Adrenal gland (tissue), 12 donors: Measurements from ENCODE around the gene DEFB131B. TPM values are rescaled to one million over a fixed set of nuclear protein-coding genes. Genes with fewer than 3 reads are reported as not detected.

Experiments used
- DNase-seq, 7 donors: peaks; one replicate each; pipeline ENCODE4 v3.0.0-alpha.2; 2019 to 2020
- H3K27ac ChIP-seq, 5 donors: fragments of 200-600 bp; sonication (generic) in 4 of 5; 1 replicate in 3 of 5; 2 replicates in 2 of 5; pipeline versions ENCODE4 v1.5.1 to v1.8.0; 2016 to 2020; ENCODE audit warnings: mild to moderate bottlenecking in 1 of 5
- H3K27me3 ChIP-seq: fragments of 200-600 bp; 2 replicates; pipeline ENCODE4 v1.8.0; 2021
- H3K36me3 ChIP-seq, 2 donors: fragments of 200-600 bp; replicated peaks in 1 of 2; 1 replicate in 1 of 2; 2 replicates in 1 of 2; pipeline versions ENCODE4 v1.5.1 to v1.8.0; 2018 to 2022
- H3K4me1 ChIP-seq, 2 donors: fragments of 200-600 bp; replicated peaks in 1 of 2; 1 replicate in 1 of 2; 2 replicates in 1 of 2; pipeline versions ENCODE4 v1.5.1 to v1.8.0; 2018 to 2021
- H3K4me3 ChIP-seq, 4 donors: fragments of 200-600 bp; sonication (generic) in 3 of 4; one replicate each; pipeline ENCODE4 v1.5.1; 2016 to 2018
- H3K9me3 ChIP-seq, 3 donors: fragments of 200-600 bp; sonication (generic) in 1 of 3; replicated peaks in 1 of 3; 1 replicate in 2 of 3; 2 replicates in 1 of 3; pipeline versions ENCODE4 v1.5.1 to v1.8.0; 2016 to 2021
- POLR2A ChIP-seq, 2 donors: fragments of 450-650 bp; IDR thresholded peaks; one replicate each; pipeline ENCODE4 v1.6.1; 2017; ENCODE audit warnings: antibody characterized with exemption in 2 of 2, mild to moderate bottlenecking in 2 of 2, moderate library complexity in 1 of 2
- WGBS, 4 donors: extraction: QIAGEN DNeasy Blood & Tissue Kit in 2 of 4; methylation state at CpG; one replicate each; pipeline versions ENCODE4 v1.1.5 to v1.1.7; 2013 to 2017; 5-methylcytosine and 5-hydroxymethylcytosine counted together
- intact Hi-C, 2 donors: fragments of 100-400 bp; cut with DNase I; formaldehyde crosslinking; loops; one replicate each; pipeline versions ENCODE4 v1.14.1 to v1.15.0; 2022 to 2023
- polyA plus RNA-seq, 3 donors: library from polyadenylated mRNA; stranded (reverse); fragments of 200-250 nt in 2 of 3; fragments of 350-450 nt in 1 of 3; fragmentation: Illumina TruSeq in 1 of 3; extraction: RNeasy Lipid Tissue Mini Kit (QIAGEN cat#74804) in 1 of 3; gene quantifications; one replicate each; pipeline ENCODE4 v1.2.3, GENCODE V29; 2013 to 2014
- total RNA-seq, 9 donors: library from RNA; depleted of rRNA in 4 of 9; stranded (reverse); fragments of >200 nt in 4 of 9; fragments of 120-200 nt in 1 of 9; fragmentation: NEBNext Ultra II Directional in 1 of 9; extraction: Animal tissue kit (Norgen Biotek cat#: 25700) in 1 of 9; gene quantifications; one replicate each; pipeline versions ENCODE4 v1.1.0 to v1.2.4, GENCODE V29; 2013 to 2023
- TF ChIP-seq, protein P1 (sequence below), 6 experiments: fragments of 450-650 bp in 4 of 6; fragments of 200-600 bp in 2 of 6; sonication (generic) in 1 of 6; IDR thresholded peaks; 1 replicate in 5 of 6; 2 replicates in 1 of 6; pipeline versions ENCODE4 v1.5.1 to v1.8.0; 2016 to 2021; ENCODE audit warnings: antibody characterized with exemption in 6 of 6, mild to moderate bottlenecking in 2 of 6, moderate library complexity in 1 of 6
- donor health status: healthy with polysubstance abuse.
- donor health status: Bipolar disorder and iron deficiency.
- donor health status: DM: yes; HTN: yes; CAD: no.
- donor health status: DM: no; HTN: no; CAD: no.
- donor health status: DM: no; HTN: no; CAD: no.
- donor health status: DM: yes; HTN: yes; CAD: no.

DEFB131B gene
- total and polyA plus RNA-seq, 12 donors = not detected

DNA sequence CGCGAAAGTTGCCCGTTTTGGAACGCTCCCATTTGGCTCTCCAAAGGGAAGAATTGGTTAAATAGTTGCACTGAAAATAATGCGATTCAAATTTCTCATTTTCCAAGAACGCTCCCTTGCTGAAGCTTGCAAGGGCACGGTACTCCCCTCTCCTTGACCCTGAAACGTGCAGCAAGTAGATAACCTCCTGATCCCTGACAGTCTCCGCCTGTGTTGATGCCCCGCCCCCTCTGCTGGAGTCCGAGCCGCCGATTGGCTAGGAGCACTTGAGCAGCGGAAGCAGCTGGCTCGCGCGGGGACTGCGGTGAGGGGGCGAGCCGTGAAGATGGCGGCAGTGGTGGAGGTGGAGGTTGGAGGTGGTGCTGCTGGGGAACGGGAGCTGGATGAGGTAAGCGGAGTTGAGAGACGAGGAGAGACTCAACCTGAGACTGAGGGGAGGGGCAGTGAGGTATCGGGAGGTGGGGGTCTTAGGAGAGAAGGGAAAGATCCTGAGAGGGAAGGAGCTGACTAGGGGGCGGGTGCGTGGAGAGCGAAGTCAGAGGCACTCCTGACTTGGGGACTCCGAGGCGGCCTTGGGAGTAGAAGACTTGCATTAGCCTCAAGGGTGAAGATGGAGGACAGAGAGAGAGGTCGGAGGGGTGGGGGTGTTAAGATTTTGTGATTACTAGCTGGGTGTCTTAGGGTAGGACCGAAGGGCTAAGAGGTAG is 50.6 kb downstream of the DEFB131B start, which contains the start of gene RNF121:
RNF121 (plus strand) TSS at position 310 of the 707 bp plus-strand sequence; CDS start at position 326, 16 bp downstream.
- peak; percentile 95 to 99 (median 98) for DNase-seq
- Histone ChIP-seq H3K4me1 (peaks cover 13 to 43% of the 10 kb centered on the region in 2 donors), H3K27ac (peak within 1 kb of the TSS; percentile 22 to 90 (median 77)), H3K4me3 (peak within 1 kb of the TSS; percentile 25 to 88 (median 84)), H3K9me3 (no peaks in the 10 kb centered on the region), H3K27me3 (no peaks in the 10 kb centered on the region), H3K36me3 (no peaks in the 10 kb centered on the region)
- TF ChIP-seq, protein P1, sequence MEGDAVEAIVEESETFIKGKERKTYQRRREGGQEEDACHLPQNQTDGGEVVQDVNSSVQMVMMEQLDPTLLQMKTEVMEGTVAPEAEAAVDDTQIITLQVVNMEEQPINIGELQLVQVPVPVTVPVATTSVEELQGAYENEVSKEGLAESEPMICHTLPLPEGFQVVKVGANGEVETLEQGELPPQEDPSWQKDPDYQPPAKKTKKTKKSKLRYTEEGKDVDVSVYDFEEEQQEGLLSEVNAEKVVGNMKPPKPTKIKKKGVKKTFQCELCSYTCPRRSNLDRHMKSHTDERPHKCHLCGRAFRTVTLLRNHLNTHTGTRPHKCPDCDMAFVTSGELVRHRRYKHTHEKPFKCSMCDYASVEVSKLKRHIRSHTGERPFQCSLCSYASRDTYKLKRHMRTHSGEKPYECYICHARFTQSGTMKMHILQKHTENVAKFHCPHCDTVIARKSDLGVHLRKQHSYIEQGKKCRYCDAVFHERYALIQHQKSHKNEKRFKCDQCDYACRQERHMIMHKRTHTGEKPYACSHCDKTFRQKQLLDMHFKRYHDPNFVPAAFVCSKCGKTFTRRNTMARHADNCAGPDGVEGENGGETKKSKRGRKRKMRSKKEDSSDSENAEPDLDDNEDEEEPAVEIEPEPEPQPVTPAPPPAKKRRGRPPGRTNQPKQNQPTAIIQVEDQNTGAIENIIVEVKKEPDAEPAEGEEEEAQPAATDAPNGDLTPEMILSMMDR (IDR thresholded peaks at IDR 0.05) = no peak
- peak in 1 of 2 donors; percentile 52 for TF ChIP-seq POLR2A (IDR thresholded peaks at IDR 0.05)
- 0% methylated on average over 27 to 32 of the region's 32 CpGs for WGBS, 4 donors
- intact Hi-C loops = no loop called here

DNA sequence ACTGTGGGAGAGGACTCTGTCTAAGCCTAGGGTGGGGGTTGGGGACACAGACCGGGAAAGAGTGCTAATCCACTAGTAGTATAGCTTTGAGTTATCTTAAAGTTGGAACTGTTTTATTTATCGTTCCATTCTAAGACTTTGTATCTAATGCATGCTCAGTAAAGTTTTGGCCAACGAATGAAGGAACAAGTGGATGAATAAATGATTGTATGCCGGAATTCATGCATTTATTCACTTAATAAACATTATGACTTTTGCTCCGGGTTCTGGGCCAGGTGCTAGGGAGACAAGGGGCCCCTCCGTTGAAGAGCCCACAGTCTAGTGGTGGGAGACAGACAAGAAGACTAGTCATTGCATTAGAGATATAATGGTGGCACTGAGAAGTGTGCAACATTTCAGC is 51.2 kb downstream of the DEFB131B start:
- 4 to 8% (median 6%) methylated on average over 6 of the region's 6 CpGs for WGBS, 4 donors
- intact Hi-C loops = no loop called here

DNA sequence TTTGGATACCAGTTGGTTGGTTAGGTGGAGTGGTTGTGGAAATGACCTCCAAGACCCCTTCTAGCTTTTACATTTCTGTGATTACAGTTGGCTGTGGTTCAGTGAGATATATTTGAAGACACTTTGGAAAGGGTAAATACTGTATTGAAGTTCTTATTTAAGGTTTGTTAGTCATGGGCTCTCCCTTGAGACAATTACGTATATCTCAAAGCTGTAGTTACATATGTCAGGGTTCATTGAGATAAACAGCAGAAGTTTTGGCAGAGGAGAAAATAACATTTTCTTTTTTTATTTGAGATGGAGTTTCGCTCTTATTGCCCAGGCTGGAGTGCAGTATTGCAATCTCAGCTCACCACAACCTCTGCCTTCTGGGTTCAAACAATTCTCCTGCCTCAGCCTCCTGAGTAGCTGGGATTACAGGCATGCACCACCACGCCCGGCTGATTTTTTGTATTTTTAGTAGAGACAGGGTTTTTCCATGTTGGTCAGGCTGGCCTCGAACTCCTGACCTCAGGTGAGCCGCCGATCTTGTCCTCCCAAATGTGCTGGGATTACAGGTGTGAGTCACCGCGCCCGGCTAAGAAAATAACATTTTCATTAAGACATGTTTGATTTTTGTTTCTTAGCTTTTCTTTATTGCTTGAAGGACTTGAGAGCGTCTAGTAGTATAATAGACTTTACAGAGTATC is 52.4 kb downstream of the DEFB131B start:
- H3K27ac ChIP-seq = no peak overlapping the region
- no peak overlapping the region for H3K4me3 ChIP-seq
- no peaks in the 10 kb centered on the region for H3K36me3 ChIP-seq
- intact Hi-C loops = no loop called here
- WGBS, 4 donors = 72 to 84% (median 72%) methylated on average over 11 of the region's 11 CpGs
- TF ChIP-seq, protein P1 (IDR thresholded peaks at IDR 0.05) = no peak
- no peak for TF ChIP-seq POLR2A (IDR thresholded peaks at IDR 0.05)
- H3K9me3 ChIP-seq = no peaks in the 10 kb centered on the region
- H3K4me1 ChIP-seq = peaks cover 13 to 43% of the 10 kb centered on the region in 2 donors
- H3K27me3 ChIP-seq = no peaks in the 10 kb centered on the region
- DNase-seq = no peak

More for the DNA sequence above, 51.2 kb downstream of the DEFB131B start:
- Histone ChIP-seq H3K9me3 (no peaks in the 10 kb centered on the region), H3K4me1 (peaks cover 13 to 43% of the 10 kb centered on the region in 2 donors), H3K36me3 (no peaks in the 10 kb centered on the region), H3K27ac (peak overlapping the region in 1 of 5 donors; percentile 7), H3K27me3 (no peaks in the 10 kb centered on the region), H3K4me3 (peak overlapping the region in 3 of 4 donors; percentile 83 to 88 (median 86))
- DNase-seq = no peak
- TF ChIP-seq POLR2A (IDR thresholded peaks at IDR 0.05) = no peak
- TF ChIP-seq, protein P1 (IDR thresholded peaks at IDR 0.05) = no peak

DNA sequence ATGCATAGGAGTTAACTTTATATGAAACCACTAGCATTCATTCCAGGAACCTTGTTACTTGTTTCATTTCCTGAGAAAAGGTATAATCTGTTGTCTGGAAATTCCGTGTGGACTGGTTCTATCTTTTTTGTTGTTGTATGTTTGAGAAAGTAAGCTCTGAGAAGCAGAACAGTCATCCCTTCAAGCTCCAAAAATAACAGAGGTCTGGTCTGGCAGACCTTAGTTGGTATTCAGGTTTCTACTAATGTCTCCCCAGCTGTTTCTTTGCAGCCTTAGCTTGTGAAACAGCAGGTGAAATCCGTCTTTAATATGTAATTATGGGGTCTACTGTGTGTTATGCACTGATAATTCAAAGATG is 53.0 kb downstream of the DEFB131B start:
- H3K4me1 ChIP-seq = peaks cover 13 to 43% of the 10 kb centered on the region in 2 donors
- no peaks in the 10 kb centered on the region for H3K27me3 ChIP-seq
- no peaks in the 10 kb centered on the region for H3K9me3 ChIP-seq
- no peak overlapping the region for H3K4me3 ChIP-seq
- H3K27ac ChIP-seq = no peak overlapping the region
- no peak for TF ChIP-seq POLR2A (IDR thresholded peaks at IDR 0.05)
- TF ChIP-seq, protein P1 (IDR thresholded peaks at IDR 0.05) = no peak
- H3K36me3 ChIP-seq = no peaks in the 10 kb centered on the region
- WGBS, 4 donors = 44 to 68% (median 63%) methylated on average over 2 of the region's 2 CpGs
- DNase-seq = no peak
- intact Hi-C loops = no loop called here
